OCI-LY7 (cell line): ENCODE data around the gene MBTPS1. TPM values are rescaled to one million over a fixed set of nuclear protein-coding genes. Genes with fewer than 3 reads are reported as not detected.

Source experiments
- BruUV-seq: library from RNA; stranded (reverse); fragments of 400-500 nt; replicated peaks from 2 replicates; lab custom pipeline; 2021; lab: Mats Ljungman, UMichigan
- CTCF ChIA-PET: fragments of 300-600 bp; sonication (Branson Sonifier 250); formaldehyde crosslinking; loops from one replicate; lab custom pipeline; 2022; ENCODE audit warnings: antibody characterized with exemption; ENCODE audit not compliant: unreplicated experiment; lab: Charles Lee
- POLR2A ChIA-PET: fragments of 300-600 bp; sonication (Branson Sonifier 250); formaldehyde crosslinking; loops from one replicate; lab custom pipeline; 2022; ENCODE audit warnings: antibody characterized with exemption; lab: Charles Lee
- DNase-seq: peaks from one replicate; pipeline ENCODE4 v3.0.0-alpha.2; 2015; ENCODE audit warnings: low spot score
- H2AFZ ChIP-seq: fragments of 200-600 bp; sonication (generic), shearing (Covaris generic); 2 replicates; pipeline ENCODE4 v1.6.1; 2014; ENCODE audit warnings: mild to moderate bottlenecking, antibody characterized with exemption, low read length, moderate library complexity
- H3K27ac ChIP-seq: fragments of 200-600 bp; sonication (generic); 2 replicates; pipeline ENCODE4 v1.5.1; 2014; ENCODE audit warnings: mixed run types, low read depth, mild to moderate bottlenecking, moderate library complexity, low read length, inconsistent platforms; ENCODE audit not compliant: poor library complexity, severe bottlenecking
- H3K36me3 ChIP-seq: fragments of 200-600 bp; sonication (generic); 2 replicates; pipeline ENCODE4 v1.6.1; 2014; ENCODE audit warnings: mild to moderate bottlenecking, antibody characterized with exemption, low read length, moderate library complexity, mixed read lengths; ENCODE audit not compliant: insufficient read depth
- H3K4me1 ChIP-seq: fragments of 200-600 bp; sonication (generic); 2 replicates; pipeline ENCODE4 v1.5.1; 2014; ENCODE audit warnings: mild to moderate bottlenecking, low read length; ENCODE audit not compliant: insufficient read depth, poor library complexity, severe bottlenecking
- H3K4me2 ChIP-seq: fragments of 200-600 bp; sonication (generic); 2 replicates; pipeline ENCODE4 v1.6.1; 2014; ENCODE audit warnings: mild to moderate bottlenecking, low read length
- H3K4me3 ChIP-seq: fragments of 200-600 bp; sonication (generic); 2 replicates; pipeline ENCODE4 v1.5.1; 2014; ENCODE audit warnings: mild to moderate bottlenecking, low read depth, low read length; ENCODE audit not compliant: poor library complexity, severe bottlenecking
- H3K79me2 ChIP-seq: fragments of 200-600 bp; sonication (generic); 2 replicates; pipeline ENCODE4 v1.6.1; 2016; ENCODE audit warnings: low read depth, mild to moderate bottlenecking, low read length, moderate library complexity, mixed read lengths; ENCODE audit not compliant: insufficient read depth
- H3K9me2 ChIP-seq: fragments of 200-600 bp; sonication (generic); 2 replicates; pipeline ENCODE4 v1.6.1; 2016; ENCODE audit warnings: mild to moderate bottlenecking, low read length, mixed read lengths; ENCODE audit not compliant: insufficient read depth
- H3K9me3 ChIP-seq: fragments of 200-600 bp; sonication (generic); 2 replicates; pipeline ENCODE4 v1.6.1; 2014; ENCODE audit warnings: mild to moderate bottlenecking, mixed run types, low read length, mixed read lengths
- H4K20me1 ChIP-seq: fragments of 200-600 bp; sonication (generic); 2 replicates; pipeline ENCODE4 v1.6.1; 2014; ENCODE audit warnings: mild to moderate bottlenecking, antibody characterized with exemption, low read length, moderate library complexity, mixed read lengths; ENCODE audit not compliant: insufficient read depth
- CTCF ChIP-seq: fragments of 200-600 bp; sonication (generic); conservative IDR thresholded peaks from 2 replicates; pipeline ENCODE4 v1.5.1; 2014; ENCODE audit warnings: mild to moderate bottlenecking, antibody characterized with exemption, low read length, moderate library complexity, mixed read lengths
- EZH2phosphoT487 ChIP-seq: fragments of 200-600 bp; sonication (generic); IDR thresholded peaks from 2 replicates; pipeline ENCODE4 v1.6.1; 2018; ENCODE audit warnings: low read depth, borderline replicate concordance, mild to moderate bottlenecking, mixed run types, antibody characterized with exemption, low read length, moderate library complexity, mixed read lengths
- intact Hi-C: fragments of 100-400 bp; cut with micrococcal nuclease; formaldehyde crosslinking; loops from one replicate; pipeline ENCODE4 v1.10.0; 2022; ENCODE audit not compliant: unreplicated experiment
- total RNA-seq, 2 experiments: library from RNA; depleted of rRNA in 1 of 2; stranded (reverse); fragments of >200 nt in 1 of 2; shearing (Covaris generic) in 1 of 2; gene quantifications; 2 replicates each; pipeline ENCODE4 v1.2.3, GENCODE V29; 2014 to 2022

Gene MBTPS1
- total RNA-seq, 2 experiments from 2014 or later = 49.6 to 65.2 TPM

DNA sequence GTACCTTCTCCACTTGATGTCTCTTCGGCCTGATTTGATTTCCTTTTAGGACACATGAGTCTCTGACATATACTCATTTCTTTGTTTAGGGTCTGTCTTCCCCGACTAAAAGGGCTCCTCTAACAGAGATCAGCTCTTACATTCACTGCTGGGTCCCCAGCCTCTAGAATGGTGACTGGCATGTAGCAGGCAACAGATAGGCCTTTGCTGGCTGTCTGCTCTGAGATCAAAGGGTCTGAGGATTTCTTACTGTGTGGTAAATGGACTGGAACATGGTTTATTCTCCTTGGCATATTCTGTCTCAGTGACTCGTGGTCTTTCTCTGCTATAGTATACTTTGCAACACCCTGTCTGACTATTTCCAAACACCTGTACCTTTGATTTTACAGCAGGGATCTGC lies 45.1 kb upstream of the MBTPS1 start:
- no peaks in the 10 kb centered on the region for H3K9me2 ChIP-seq
- no peak overlapping the region for H3K27ac ChIP-seq
- BruUV-seq = no TSS peak
- H3K4me2 ChIP-seq = no peak overlapping the region
- no peak for TF ChIP-seq CTCF
- no peak for TF ChIP-seq EZH2phosphoT487
- DNase-seq = no peak
- no peaks in the 10 kb centered on the region for H3K4me1 ChIP-seq
- CTCF ChIA-PET = no interaction called here
- no peaks in the 10 kb centered on the region for H3K36me3 ChIP-seq
- no peak overlapping the region for H3K4me3 ChIP-seq
- no peaks in the 10 kb centered on the region for H3K79me2 ChIP-seq
- no peaks in the 10 kb centered on the region for H3K9me3 ChIP-seq
- no peaks in the 10 kb centered on the region for H4K20me1 ChIP-seq
- POLR2A ChIA-PET = no interaction called here
- H2AFZ ChIP-seq = no peak overlapping the region
- intact Hi-C loops = no loop called here

- BruUV-seq = no TSS peak
- no peak for DNase-seq
- Histone ChIP-seq H3K79me2 (no peaks in the 10 kb centered on the region), H3K9me3 (no peaks in the 10 kb centered on the region), H3K27ac (no peak overlapping the region), H3K9me2 (no peaks in the 10 kb centered on the region), H4K20me1 (no peaks in the 10 kb centered on the region), H3K4me2 (no peak overlapping the region), H3K4me1 (no peaks in the 10 kb centered on the region), H2AFZ (no peak overlapping the region), H3K36me3 (no peaks in the 10 kb centered on the region), H3K4me3 (no peak overlapping the region)
- CTCF ChIA-PET = no interaction called here
- intact Hi-C loops = no loop called here
- POLR2A ChIA-PET = no interaction called here
- TF ChIP-seq CTCF (no peak), EZH2phosphoT487 (no peak)
Measured at GRCh38 chr16:84161037-84161436, 44.3 kb upstream of the MBTPS1 start.

- Histone ChIP-seq H3K9me2 (no peaks in the 10 kb centered on the region), H3K4me2 (no peak overlapping the region), H3K4me1 (no peaks in the 10 kb centered on the region), H4K20me1 (no peaks in the 10 kb centered on the region), H3K27ac (no peak overlapping the region), H2AFZ (no peak overlapping the region), H3K9me3 (no peaks in the 10 kb centered on the region), H3K79me2 (no peaks in the 10 kb centered on the region), H3K36me3 (no peaks in the 10 kb centered on the region), H3K4me3 (no peak overlapping the region)
- intact Hi-C loops = no loop called here
- DNase-seq = no peak
- no TSS peak for BruUV-seq
- no peak for TF ChIP-seq EZH2phosphoT487
- no peak for TF ChIP-seq CTCF
- ChIA-PET CTCF (no interaction called here), POLR2A (no interaction called here)
Measured at GRCh38 chr16:84159800-84160199, 43.1 kb upstream of the MBTPS1 start.
